H9 (cell line): ENCODE results near the gene MAP3K7. TPM values are rescaled to one million over a fixed set of nuclear protein-coding genes. Genes with fewer than 3 reads are reported as not detected.

ENCODE experiments used
- DNase-seq: peaks from one replicate; pipeline ENCODE4 v3.0.0-alpha.2; 2017
- H2AFZ ChIP-seq: one replicate; pipeline ENCODE4 v1.6.1; 2013; ENCODE audit warnings: mild to moderate bottlenecking, low read length, control low read depth, moderate library complexity
- H2AK5ac ChIP-seq: 2 replicates; pipeline ENCODE4 v1.6.1; 2013; ENCODE audit warnings: low read length, control low read depth, mixed read lengths; ENCODE audit not compliant: insufficient read length
- H2BK120ac ChIP-seq: one replicate; pipeline ENCODE4 v1.6.1; 2013; ENCODE audit warnings: low read depth, mild to moderate bottlenecking, low read length, control low read depth, inconsistent platforms; ENCODE audit not compliant: poor library complexity, severe bottlenecking
- H2BK12ac ChIP-seq: 2 replicates; pipeline ENCODE4 v1.6.1; 2013; ENCODE audit warnings: low read length, control low read depth, mixed read lengths, low read depth; ENCODE audit not compliant: insufficient read length
- H2BK15ac ChIP-seq: 2 replicates; pipeline ENCODE4 v1.6.1; 2013; ENCODE audit warnings: low read depth, low read length, control low read depth
- H2BK20ac ChIP-seq: one replicate; pipeline ENCODE4 v1.6.1; 2013; ENCODE audit warnings: low read depth, mild to moderate bottlenecking, low read length, control low read depth, inconsistent platforms; ENCODE audit not compliant: poor library complexity, severe bottlenecking
- H2BK5ac ChIP-seq: 2 replicates; pipeline ENCODE4 v1.6.1; 2013; ENCODE audit warnings: low read length, control low read depth, mixed read lengths; ENCODE audit not compliant: insufficient read length
- H3K14ac ChIP-seq: 2 replicates; pipeline ENCODE4 v1.6.1; 2013; ENCODE audit warnings: low read length, control low read depth; ENCODE audit not compliant: insufficient read depth
- H3K18ac ChIP-seq: 2 replicates; pipeline ENCODE4 v1.6.1; 2013; ENCODE audit warnings: low read depth, mild to moderate bottlenecking, mixed read lengths, low read length, control low read depth; ENCODE audit not compliant: insufficient read length
- H3K23ac ChIP-seq: 2 replicates; pipeline ENCODE4 v1.6.1; 2013; ENCODE audit warnings: low read length, control low read depth, mixed read lengths, low read depth; ENCODE audit not compliant: insufficient read length
- H3K23me2 ChIP-seq: 2 replicates; pipeline ENCODE4 v1.6.1; 2013; ENCODE audit warnings: low read depth, mild to moderate bottlenecking, mixed read lengths, low read length, control low read depth; ENCODE audit not compliant: insufficient read length, poor library complexity, severe bottlenecking
- H3K27ac ChIP-seq: 2 replicates; pipeline ENCODE4 v1.5.1; 2013; ENCODE audit warnings: low read length, control low read depth, mixed read lengths, low read depth; ENCODE audit not compliant: insufficient read length
- H3K27me3 ChIP-seq: 2 replicates; pipeline ENCODE4 v1.6.1; 2013; ENCODE audit warnings: low read length, control low read depth, inconsistent platforms; ENCODE audit not compliant: insufficient read depth
- H3K4ac ChIP-seq: 2 replicates; pipeline ENCODE4 v1.6.1; 2013; ENCODE audit warnings: low read depth, mild to moderate bottlenecking, control low read depth, inconsistent platforms, low read length, moderate library complexity
- H3K4me1 ChIP-seq: 2 replicates; pipeline ENCODE4 v1.6.1; 2013; ENCODE audit warnings: low read length, control low read depth, inconsistent platforms; ENCODE audit not compliant: insufficient read depth
- H3K4me2 ChIP-seq: 2 replicates; pipeline ENCODE4 v1.6.1; 2013; ENCODE audit warnings: low read length, control low read depth, mixed read lengths; ENCODE audit not compliant: insufficient read length, insufficient read depth
- H3K56ac ChIP-seq: 2 replicates; pipeline ENCODE4 v1.6.1; 2013; ENCODE audit warnings: low read depth, mild to moderate bottlenecking, mixed read lengths, low read length, control low read depth; ENCODE audit not compliant: insufficient read length
- H3K79me1 ChIP-seq: 2 replicates; pipeline ENCODE4 v1.6.1; 2013; ENCODE audit warnings: low read depth, mild to moderate bottlenecking, moderate library complexity, low read length, control low read depth, inconsistent platforms; ENCODE audit not compliant: insufficient read depth, poor library complexity, severe bottlenecking
- H3K79me2 ChIP-seq: 2 replicates; pipeline ENCODE4 v1.6.1; 2013; ENCODE audit warnings: low read length, control low read depth, inconsistent platforms; ENCODE audit not compliant: insufficient read depth
- H3K9ac ChIP-seq: 2 replicates; pipeline ENCODE4 v1.6.1; 2013; ENCODE audit warnings: low read length, control low read depth, mixed read lengths; ENCODE audit not compliant: insufficient read length; ENCODE audit errors: extremely low read depth
- H3K9me3 ChIP-seq: one replicate; pipeline ENCODE4 v1.6.1; 2013; ENCODE audit warnings: low read depth, low read length, inconsistent platforms; ENCODE audit not compliant: control insufficient read depth
- H3T11ph ChIP-seq: one replicate; pipeline ENCODE4 v1.6.1; 2013; ENCODE audit warnings: mild to moderate bottlenecking, low read length, control low read depth, inconsistent platforms
- H4K20me1 ChIP-seq: one replicate; pipeline ENCODE4 v1.6.1; 2013; ENCODE audit not compliant: control insufficient read depth, insufficient read length, insufficient read depth
- H4K5ac ChIP-seq: 2 replicates; pipeline ENCODE4 v1.6.1; 2013; ENCODE audit warnings: low read depth, mild to moderate bottlenecking, mixed read lengths, low read length, control low read depth; ENCODE audit not compliant: insufficient read length
- H4K8ac ChIP-seq: replicated peaks from 2 replicates; pipeline ENCODE4 v1.6.1; 2013; ENCODE audit warnings: low read length, control low read depth, mixed read lengths, low read depth; ENCODE audit not compliant: insufficient read length
- H4K91ac ChIP-seq: 2 replicates; pipeline ENCODE4 v1.6.1; 2013; ENCODE audit warnings: low read depth, mild to moderate bottlenecking, moderate library complexity, mixed read lengths, low read length, control low read depth; ENCODE audit not compliant: insufficient read length
- H3K27ac Mint-ChIP-seq, 3 experiments: 2 replicates in 2 of 3; 3 replicates in 1 of 3; pipeline ENCODE4 v1.8.0; 2020 to 2021; ENCODE audit warnings: mixed read lengths in 3 of 3, mild to moderate bottlenecking in 1 of 3, moderate library complexity in 1 of 3
- H3K27me3 Mint-ChIP-seq: 2 replicates; pipeline ENCODE4 v1.8.0; 2021; ENCODE audit warnings: low read depth, mild to moderate bottlenecking, moderate library complexity, mixed read lengths
- H3K36me3 Mint-ChIP-seq, 3 experiments: 2 replicates in 2 of 3; 3 replicates in 1 of 3; pipeline ENCODE4 v1.8.0; 2020 to 2021; ENCODE audit warnings: low read depth in 3 of 3, mixed read lengths in 3 of 3; ENCODE audit not compliant: insufficient read depth in 1 of 3
- H3K4me1 Mint-ChIP-seq, 2 experiments: 2 replicates each; pipeline ENCODE4 v1.8.0; 2020; ENCODE audit warnings: mixed read lengths in 2 of 2
- H3K4me3 Mint-ChIP-seq, 2 experiments: 2 replicates in 1 of 2; 3 replicates in 1 of 2; pipeline ENCODE4 v1.8.0; 2020 to 2021; ENCODE audit warnings: mild to moderate bottlenecking in 2 of 2, mixed read lengths in 2 of 2, moderate library complexity in 1 of 2
- H3K9me3 Mint-ChIP-seq, 2 experiments: 2 replicates in 1 of 2; 3 replicates in 1 of 2; pipeline ENCODE4 v1.8.0; 2020; ENCODE audit warnings: mild to moderate bottlenecking in 2 of 2, mixed read lengths in 2 of 2, moderate library complexity in 1 of 2
- CTCF ChIP-seq: fragments of 200-600 bp; sonication (generic); conservative IDR thresholded peaks from 3 replicates; pipeline ENCODE4 v1.8.0; 2021; ENCODE audit warnings: antibody characterized with exemption, mild to moderate bottlenecking
- WGBS: extraction: QIAGEN DNeasy Blood & Tissue Kit; methylation state at CpG from one replicate; pipeline ENCODE4 v1.1.7; 2013; ENCODE audit warnings: missing lambda C conversion rate, low lambda C conversion rate, mixed read lengths; ENCODE audit not compliant: insufficient read length; ENCODE audit errors: extremely low coverage; 5-methylcytosine and 5-hydroxymethylcytosine counted together
- total RNA-seq: library from RNA; stranded (reverse); gene quantifications from 2 replicates; pipeline ENCODE4 v1.2.1, GENCODE V29; 2021

MAP3K7 gene
- total RNA-seq, 1 experiment from 2014 or later: 31.3 TPM

DNA sequence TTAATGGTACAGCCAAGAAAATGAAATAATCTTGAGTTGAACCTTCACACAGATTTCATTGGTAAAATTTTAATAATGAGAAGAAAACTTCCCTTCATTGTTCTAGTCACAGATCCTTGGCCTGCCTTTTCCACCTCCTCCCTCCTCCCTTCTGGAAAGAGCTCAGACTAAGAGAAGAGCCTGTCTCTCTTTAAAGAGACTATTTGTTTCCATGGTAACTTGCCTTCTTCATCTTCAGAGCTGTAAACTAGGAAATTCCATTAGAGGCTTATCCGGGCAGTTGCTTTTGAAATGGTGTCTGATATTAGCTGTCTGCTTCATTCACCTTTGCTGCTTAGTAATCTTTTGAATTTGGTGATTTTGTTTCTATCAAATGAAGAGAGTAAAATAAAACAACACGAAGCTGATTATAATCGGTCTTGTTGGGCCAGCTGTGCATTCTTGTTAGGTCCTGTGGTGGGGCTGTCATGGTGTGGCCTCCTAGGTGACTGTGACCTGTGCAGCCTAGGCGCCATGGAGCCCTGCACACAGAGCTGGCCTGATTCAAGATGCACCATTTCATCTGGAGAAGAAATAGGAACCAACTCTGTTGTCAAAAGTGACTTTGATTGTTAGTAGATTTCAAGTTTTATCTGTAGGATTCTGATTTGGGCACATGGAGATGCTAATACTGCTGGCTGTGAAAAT lies 96.7 kb downstream of the MAP3K7 start:
- peaks cover 9% of the 10 kb centered on the region; the same call in 1 of the 2 replicates for H3K4me1 ChIP-seq
- H3K4me3 Mint-ChIP-seq: no peak overlapping the region

More for the DNA sequence above, 96.7 kb downstream of the MAP3K7 start:
- Histone ChIP-seq H2BK20ac (peak overlapping the region; percentile 83), H3K14ac (no peak overlapping the region), H3K9me3 (no peaks in the 10 kb centered on the region), H3K4me2 (no peak overlapping the region), H3K4ac (no peak overlapping the region; the same call in 1 of the 2 replicates), H3K23me2 (peaks cover 2% of the 10 kb centered on the region), H2AFZ (no peak overlapping the region), H3K23ac (no peak overlapping the region), H3K27ac (no peak overlapping the region), H3K9ac (no peak overlapping the region), H4K20me1 (no peaks in the 10 kb centered on the region), H4K91ac (no peak overlapping the region), H3K56ac (no peak overlapping the region), H2BK12ac (no peak overlapping the region), H4K8ac (no peak overlapping the region), H3T11ph (no peak overlapping the region), H2BK120ac (no peak overlapping the region), H3K27me3 (no peaks in the 10 kb centered on the region), H4K5ac (no peak overlapping the region), H3K79me1 (no peaks in the 10 kb centered on the region), H2BK15ac (no peak overlapping the region), H3K79me2 (no peaks in the 10 kb centered on the region), H3K18ac (peak overlapping the region; percentile 5), H2BK5ac (no peak overlapping the region), H2AK5ac (no peak overlapping the region)
- Mint-ChIP-seq H3K4me1 (peaks cover 45 to 53% of the 10 kb centered on the region in 2 experiments), H3K36me3 (peaks cover 4 to 19% (median 15%) of the 10 kb centered on the region in 3 experiments), H3K9me3 (peaks cover 18% of the 10 kb centered on the region in 2 experiments), H3K27me3 (no peaks in the 10 kb centered on the region), H3K27ac (peak overlapping the region; percentile 34 to 57 (median 44); a peak in 3 of 7 replicates)
- DNase-seq: no peak
- no CpG with 5 or more reads among the region's 4 CpGs for WGBS
- TF ChIP-seq CTCF: no peak
